ENCODE results near the gene BRME1. TPM values are rescaled to one million over a fixed set of nuclear protein-coding genes. Genes with fewer than 3 reads are reported as not detected.
A peak's percentile ranks its signal among the peaks of the same experiment; 100 is the strongest.

Gene BRME1
- 1 to 10 TPM in 3 of 4 donors, under 1 TPM in 1; 0.34 to 1.7 (median 1.0) TPM for total RNA-seq

- no peaks in the 10 kb centered on the region for H3K9me3 ChIP-seq
- WGBS, 2 donors = 13 to 24% methylated on average over 28 to 36 of the region's 86 CpGs
- H3K36me3 ChIP-seq = peaks cover 0 to 5% of the 10 kb centered on the region in 2 donors
- peaks cover 14% of the 10 kb centered on the region in 2 donors for H3K4me1 ChIP-seq
- intact Hi-C loops (cut with DNase I) = no loop called here
- TF ChIP-seq POLR2A (IDR thresholded peaks at IDR 0.05) = peak in 1 of 2 donors; percentile 66
- TF ChIP-seq CTCF (IDR thresholded peaks at IDR 0.05) = no peak
- peak; percentile 93 to 94 for DNase-seq
- H3K4me3 ChIP-seq (replicated peaks in 1 of 3) = peak within 1 kb of the TSS; percentile 33 to 91 (median 63)
- H3K27me3 ChIP-seq = no peaks in the 10 kb centered on the region
- peak within 1 kb of the TSS in 2 of 3 donors; percentile 41 to 73 for H3K27ac ChIP-seq
Observed at GRCh38 chr19:13905634-13906520, at the start of gene BRME1, which contains the start of gene CC2D1A. TSS of gene BRME1 (minus strand) at chr19:13906117. CDS start at chr19:13904892, 1,225 bp downstream. TSS of gene CC2D1A (plus strand) at chr19:13906201. CDS start at chr19:13906442, 241 bp downstream.

GRCh38 chr19:13954185-13954584 lies 48.3 kb upstream of the BRME1 start:
- Histone ChIP-seq H3K36me3 (peaks cover 19 to 25% of the 10 kb centered on the region in 2 donors), H3K27ac (no peak overlapping the region), H3K4me1 (peaks cover 14 to 15% of the 10 kb centered on the region in 2 donors), H3K9me3 (no peaks in the 10 kb centered on the region), H3K27me3 (no peaks in the 10 kb centered on the region), H3K4me3 (replicated peaks in 1 of 3) (no peak overlapping the region)
- DNase-seq = no peak
- intact Hi-C loops (cut with DNase I) = no loop called here
- TF ChIP-seq POLR2A (IDR thresholded peaks at IDR 0.05) (no peak), CTCF (IDR thresholded peaks at IDR 0.05) (no peak)
- WGBS, 2 donors = 92 to 97% methylated on average over 13 to 15 of the region's 15 CpGs

GRCh38 chr19:13952931-13953531 lies 47.1 kb upstream of the BRME1 start:
- intact Hi-C loops (cut with DNase I) = no loop called here
- peak overlapping the region in 2 of 3 donors; percentile 56 to 81 for H3K27ac ChIP-seq
- H3K9me3 ChIP-seq = no peaks in the 10 kb centered on the region
- TF ChIP-seq POLR2A (IDR thresholded peaks at IDR 0.05) (no peak), CTCF (IDR thresholded peaks at IDR 0.05) (no peak)
- H3K27me3 ChIP-seq = no peaks in the 10 kb centered on the region
- peak in 1 of 2 donors; percentile 17 for DNase-seq
- H3K4me3 ChIP-seq (replicated peaks in 1 of 3) = peak overlapping the region in 2 of 3 donors; percentile 61 to 71
- WGBS, 2 donors = 0 to 7% methylated on average over 6 to 10 of the region's 13 CpGs
- H3K4me1 ChIP-seq = peaks cover 14 to 15% of the 10 kb centered on the region in 2 donors
- peaks cover 19 to 23% of the 10 kb centered on the region in 2 donors for H3K36me3 ChIP-seq

- peak; percentile 99 for DNase-seq
- intact Hi-C loops (cut with DNase I) = no loop called here
- peak within 1 kb of the TSS; percentile 51 to 71 (median 61) for H3K4me3 ChIP-seq (replicated peaks in 1 of 3)
- WGBS, 2 donors = 2 to 3% methylated on average over 5 to 10 of the region's 65 CpGs
- no peaks in the 10 kb centered on the region for H3K27me3 ChIP-seq
- peak within 1 kb of the TSS in 2 of 3 donors; percentile 56 to 81 for H3K27ac ChIP-seq
- TF ChIP-seq CTCF (IDR thresholded peaks at IDR 0.05) (no peak), POLR2A (IDR thresholded peaks at IDR 0.05) (peak in 1 of 2 donors; percentile 60)
- no peaks in the 10 kb centered on the region for H3K9me3 ChIP-seq
- H3K36me3 ChIP-seq = peaks cover 19 to 20% of the 10 kb centered on the region in 2 donors
- peaks cover 14 to 15% of the 10 kb centered on the region in 2 donors for H3K4me1 ChIP-seq
Observed at GRCh38 chr19:13952154-13952930, 46.4 kb upstream of the BRME1 start, which contains the start of gene DCAF15. TSS of gene DCAF15 (plus strand) at chr19:13952509. CDS start at chr19:13952513, 4 bp downstream.
